Mesenteric fat pad (tissue), 1 donor: ENCODE data around the gene GOLGA6L10. TPM values are rescaled to one million over a fixed set of nuclear protein-coding genes. Genes with fewer than 3 reads are reported as not detected.
"Not testable (repeated sequence)": the region's sequence is repeated elsewhere in the genome, so short reads cannot be mapped to it uniquely, and the experiment has no call there.

ENCODE experiments used
- DNase-seq: peaks from one replicate; pipeline ENCODE4 v3.0.0-alpha.2; 2020; ENCODE audit warnings: low spot score
- total RNA-seq: library from RNA; stranded (reverse); fragmentation: NEBNext Ultra II Directional; extraction: Animal tissue kit (Norgen Biotek cat#: 25700); gene quantifications from one replicate; pipeline ENCODE4 v1.2.1, GENCODE V29; 2021
- donor health status: DM: yes; HTN: yes; CAD: no.

GOLGA6L10 gene
- total RNA-seq, 1 donor from 2014 or later, result 0.77 TPM

- no peak for DNase-seq
These were observed 47.8 kb downstream of the GOLGA6L10 start for GRCh38 chr15:82301296-82302016.

- no peak for DNase-seq
These were observed 48.4 kb downstream of the GOLGA6L10 start for GRCh38 chr15:82300883-82301282.

- not testable (repeated sequence) for DNase-seq
These were observed 48.9 kb downstream of the GOLGA6L10 start for GRCh38 chr15:82300326-82300725.

GRCh38 chr15:82299511-82299914, 49.8 kb downstream of the GOLGA6L10 start:
- not testable (repeated sequence) for DNase-seq

DNA sequence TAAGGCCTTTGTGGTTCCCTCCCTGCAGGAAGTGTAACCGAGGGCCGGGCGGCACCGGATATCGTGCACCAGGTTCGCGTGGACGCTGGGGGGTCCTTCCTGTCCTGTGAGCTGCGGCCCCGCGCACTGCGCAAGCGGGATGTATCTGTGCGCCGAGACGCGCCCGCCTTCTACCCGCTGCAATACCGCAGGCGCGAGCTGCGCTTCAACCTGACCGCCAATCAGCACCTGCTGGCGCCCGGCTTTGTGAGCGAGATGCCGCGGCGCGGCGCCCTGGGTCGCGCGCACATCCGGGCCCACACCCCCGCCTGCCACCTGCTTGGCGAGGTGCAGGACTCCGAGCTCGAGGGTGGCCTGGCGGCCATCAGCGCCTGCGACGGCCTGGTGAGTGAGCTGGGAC, 50.8 kb downstream of the GOLGA6L10 start:
- no peak for DNase-seq

- DNase-seq, result no peak
These were observed 51.2 kb downstream of the GOLGA6L10 start for GRCh38 chr15:82298032-82298431.

GRCh38 chr15:82297546-82297945, 51.7 kb downstream of the GOLGA6L10 start:
- peak; percentile 67 for DNase-seq

DNA sequence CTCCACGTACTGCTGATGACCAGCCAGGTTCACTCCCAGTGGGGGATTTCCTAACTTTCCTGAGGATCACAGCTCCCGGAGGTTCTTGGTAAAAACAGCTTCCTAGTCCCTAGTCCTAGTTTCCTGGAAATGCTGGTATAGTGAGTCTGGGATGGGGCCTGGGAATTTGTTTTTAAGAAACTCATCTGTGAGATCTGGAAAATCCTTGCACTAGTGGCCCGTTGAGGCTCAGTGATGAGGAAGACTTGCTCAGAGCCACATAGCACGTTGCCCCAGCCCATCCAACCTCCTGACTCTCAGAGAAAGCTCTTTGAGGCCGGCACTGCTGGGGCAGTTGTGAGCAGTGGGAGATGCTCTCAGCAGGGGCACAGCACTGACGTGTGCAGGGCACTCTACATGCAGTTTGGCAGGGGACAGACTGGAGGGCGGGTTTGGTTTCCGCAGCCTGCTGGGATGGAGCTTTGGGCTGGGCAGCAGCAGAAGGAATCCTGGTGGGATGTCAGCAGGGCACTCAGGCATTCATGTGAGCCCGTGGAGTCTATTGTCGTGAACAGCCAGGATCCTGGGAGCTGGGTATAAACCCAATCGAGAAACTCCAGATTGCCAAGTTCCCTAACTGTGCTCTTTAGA, 55.1 kb downstream of the GOLGA6L10 start:
- DNase-seq, result no peak

- DNase-seq, result no peak
These were observed 57.0 kb downstream of the GOLGA6L10 start for GRCh38 chr15:82292271-82292670.

Other genes starting within 250 kb of the GOLGA6L10 start
- gene EFL1, start 86.7 kb downstream of the GOLGA6L10 start, total RNA-seq, result 21.6 TPM
- gene SAXO2, start 86.7 kb downstream of the GOLGA6L10 start, total RNA-seq, result 4.0 TPM
- 0.84 TPM for gene GOLGA6L9, start 80.3 kb upstream of the GOLGA6L10 start, total RNA-seq
- gene RPS17, start 191.0 kb upstream of the GOLGA6L10 start, total RNA-seq, result 1,281 TPM